OCI-LY3 (cell line): Measurements from ENCODE around the gene PHTF2.

Source experiments
- H2AFZ ChIP-seq: fragments of 200-600, 300-600 bp; shearing (Covaris generic); 2 replicates; pipeline ENCODE4 v1.6.0; 2014; ENCODE audit warnings: antibody characterized with exemption, low read depth, low read length
- H3K27ac ChIP-seq: fragments of 200-600, 300-600 bp; sonication (generic); 2 replicates; pipeline ENCODE4 v1.5.1; 2014; ENCODE audit warnings: mild to moderate bottlenecking, low read length, moderate library complexity, mixed read lengths
- H3K27me3 ChIP-seq: fragments of 200-600, 300-600 bp; sonication (generic); 2 replicates; pipeline ENCODE4 v1.6.1; 2014; ENCODE audit warnings: low read depth, low read length, mixed read lengths
- H3K36me3 ChIP-seq: fragments of 200-600, 300-600 bp; sonication (generic); replicated peaks from 2 replicates; pipeline ENCODE3; 2014; ENCODE audit warnings: low read depth, low read length, mixed read lengths
- H3K4me1 ChIP-seq: fragments of 300-600, 200-600 bp; sonication (generic); 2 replicates; pipeline ENCODE4 v1.6.1; 2014; ENCODE audit warnings: low read length, mixed read lengths
- H3K4me2 ChIP-seq: fragments of 200-600, 300-600 bp; sonication (generic); 2 replicates; pipeline ENCODE4 v1.6.1; 2014; ENCODE audit warnings: low read length, mixed read lengths
- H3K4me3 ChIP-seq: fragments of 300-600, 200-600 bp; sonication (generic); 2 replicates; pipeline ENCODE4 v1.5.1; 2014; ENCODE audit warnings: antibody characterized with exemption, mild to moderate bottlenecking, low read length, moderate library complexity
- H3K79me2 ChIP-seq: fragments of 300-600, 200-600 bp; shearing (Covaris generic); 2 replicates; pipeline ENCODE4 v1.6.1; 2014; ENCODE audit warnings: mild to moderate bottlenecking, low read length, mixed read lengths
- H3K9ac ChIP-seq: fragments of 300-600, 200-600 bp; shearing (Covaris generic); 2 replicates; pipeline ENCODE4 v1.6.0; 2014; ENCODE audit warnings: mild to moderate bottlenecking, low read length, moderate library complexity
- H3K9me3 ChIP-seq: fragments of 200-600, 300-600 bp; shearing (Covaris generic); 2 replicates; pipeline ENCODE4 v1.6.1; 2014; ENCODE audit warnings: low read length, mixed read lengths; ENCODE audit not compliant: insufficient read depth
- H4K20me1 ChIP-seq: fragments of 200-600, 300-600 bp; sonication (generic); 2 replicates; pipeline ENCODE4 v1.6.1; 2016; ENCODE audit warnings: low read length, mixed read lengths; ENCODE audit not compliant: insufficient read depth
- EZH2phosphoT487 ChIP-seq: fragments of 200-600 bp; shearing (Covaris generic); IDR thresholded peaks from 2 replicates; pipeline ENCODE4 v1.6.1; 2018; ENCODE audit warnings: antibody characterized with exemption, mixed run types, low read depth
- TF ChIP-seq, protein P1 (sequence below): fragments of 200-600, 300-600 bp; sonication (generic); IDR thresholded peaks from 2 replicates; pipeline ENCODE4 v1.5.1; 2014; ENCODE audit warnings: antibody characterized with exemption, low read length, low read depth

PHTF2 gene

GRCh38 chr7:77858278-77858677 lies 59.7 kb downstream of the PHTF2 start:
- Histone ChIP-seq H3K4me3 (no peak overlapping the region), H3K9me3 (no peaks in the 10 kb centered on the region), H2AFZ (no peak overlapping the region), H4K20me1 (no peaks in the 10 kb centered on the region), H3K9ac (no peak overlapping the region), H3K27me3 (no peaks in the 10 kb centered on the region), H3K27ac (no peak overlapping the region), H3K36me3 (peaks cover 4% of the 10 kb centered on the region), H3K79me2 (0 out of 2 replicates have a peak, but pooled peaks cover 3% of the 10 kb centered on the region), H3K4me2 (no peak overlapping the region), H3K4me1 (peaks cover 19% of the 10 kb centered on the region)
- TF ChIP-seq, protein P1, sequence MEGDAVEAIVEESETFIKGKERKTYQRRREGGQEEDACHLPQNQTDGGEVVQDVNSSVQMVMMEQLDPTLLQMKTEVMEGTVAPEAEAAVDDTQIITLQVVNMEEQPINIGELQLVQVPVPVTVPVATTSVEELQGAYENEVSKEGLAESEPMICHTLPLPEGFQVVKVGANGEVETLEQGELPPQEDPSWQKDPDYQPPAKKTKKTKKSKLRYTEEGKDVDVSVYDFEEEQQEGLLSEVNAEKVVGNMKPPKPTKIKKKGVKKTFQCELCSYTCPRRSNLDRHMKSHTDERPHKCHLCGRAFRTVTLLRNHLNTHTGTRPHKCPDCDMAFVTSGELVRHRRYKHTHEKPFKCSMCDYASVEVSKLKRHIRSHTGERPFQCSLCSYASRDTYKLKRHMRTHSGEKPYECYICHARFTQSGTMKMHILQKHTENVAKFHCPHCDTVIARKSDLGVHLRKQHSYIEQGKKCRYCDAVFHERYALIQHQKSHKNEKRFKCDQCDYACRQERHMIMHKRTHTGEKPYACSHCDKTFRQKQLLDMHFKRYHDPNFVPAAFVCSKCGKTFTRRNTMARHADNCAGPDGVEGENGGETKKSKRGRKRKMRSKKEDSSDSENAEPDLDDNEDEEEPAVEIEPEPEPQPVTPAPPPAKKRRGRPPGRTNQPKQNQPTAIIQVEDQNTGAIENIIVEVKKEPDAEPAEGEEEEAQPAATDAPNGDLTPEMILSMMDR = no peak
- no peak for TF ChIP-seq EZH2phosphoT487

DNA sequence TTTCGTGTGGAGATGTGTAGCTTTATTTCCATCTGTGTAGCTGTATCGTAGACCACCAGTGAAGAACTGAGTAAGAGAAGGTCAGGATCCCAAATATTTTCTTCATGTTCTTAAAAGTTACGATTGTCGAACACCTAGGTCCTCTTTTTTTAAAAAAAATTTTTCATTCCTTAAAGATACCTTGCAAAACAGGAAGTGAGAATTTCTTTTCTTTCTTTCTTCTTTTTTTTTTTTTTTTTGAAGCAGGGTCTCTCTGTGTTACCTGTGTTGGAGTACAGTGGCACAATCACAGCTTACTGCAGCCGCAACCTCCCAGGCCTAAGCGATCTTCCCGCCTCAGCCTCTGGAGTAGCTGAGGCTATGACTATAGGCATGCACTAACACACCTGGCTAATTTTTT lies 60.8 kb downstream of the PHTF2 start:
- no peak overlapping the region for H3K27ac ChIP-seq
- TF ChIP-seq, protein P1 = no peak
- TF ChIP-seq EZH2phosphoT487 = no peak
- H3K79me2 ChIP-seq = no peaks in the 10 kb centered on the region
- no peaks in the 10 kb centered on the region for H3K9me3 ChIP-seq
- no peaks in the 10 kb centered on the region for H4K20me1 ChIP-seq
- H3K36me3 ChIP-seq = peaks cover 4% of the 10 kb centered on the region
- H2AFZ ChIP-seq = no peak overlapping the region
- no peak overlapping the region for H3K4me3 ChIP-seq
- H3K4me1 ChIP-seq = peaks cover 19% of the 10 kb centered on the region
- no peak overlapping the region for H3K4me2 ChIP-seq
- no peaks in the 10 kb centered on the region for H3K27me3 ChIP-seq
- no peak overlapping the region for H3K9ac ChIP-seq

DNA sequence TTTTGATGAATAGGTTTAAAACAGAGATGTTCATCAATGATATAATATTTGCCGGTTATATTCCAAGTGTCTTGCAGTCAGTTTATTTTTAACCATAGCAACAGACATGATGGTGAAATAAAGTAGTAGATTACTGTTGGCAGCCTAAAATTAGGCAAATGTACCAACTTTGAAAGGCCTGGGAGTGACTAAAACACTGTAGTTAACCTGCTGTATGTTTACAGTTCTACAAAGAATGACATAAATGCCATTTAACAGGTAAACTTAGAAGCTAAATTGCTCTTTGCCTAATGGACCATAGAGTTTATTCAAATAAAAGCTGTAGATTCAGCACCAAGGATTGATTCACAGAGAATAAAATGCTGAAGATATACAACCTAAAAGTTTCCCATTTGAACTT lies 64.1 kb downstream of the PHTF2 start:
- no peaks in the 10 kb centered on the region for H3K27me3 ChIP-seq
- no peak for TF ChIP-seq EZH2phosphoT487
- TF ChIP-seq, protein P1 = no peak
- no peaks in the 10 kb centered on the region for H3K36me3 ChIP-seq
- H3K4me2 ChIP-seq = no peak overlapping the region
- no peak overlapping the region for H2AFZ ChIP-seq
- H3K27ac ChIP-seq = no peak overlapping the region
- H4K20me1 ChIP-seq = no peaks in the 10 kb centered on the region
- peaks cover 19% of the 10 kb centered on the region for H3K4me1 ChIP-seq
- H3K9me3 ChIP-seq = no peaks in the 10 kb centered on the region
- H3K79me2 ChIP-seq = no peaks in the 10 kb centered on the region
- H3K4me3 ChIP-seq = no peak overlapping the region
- H3K9ac ChIP-seq = no peak overlapping the region

DNA sequence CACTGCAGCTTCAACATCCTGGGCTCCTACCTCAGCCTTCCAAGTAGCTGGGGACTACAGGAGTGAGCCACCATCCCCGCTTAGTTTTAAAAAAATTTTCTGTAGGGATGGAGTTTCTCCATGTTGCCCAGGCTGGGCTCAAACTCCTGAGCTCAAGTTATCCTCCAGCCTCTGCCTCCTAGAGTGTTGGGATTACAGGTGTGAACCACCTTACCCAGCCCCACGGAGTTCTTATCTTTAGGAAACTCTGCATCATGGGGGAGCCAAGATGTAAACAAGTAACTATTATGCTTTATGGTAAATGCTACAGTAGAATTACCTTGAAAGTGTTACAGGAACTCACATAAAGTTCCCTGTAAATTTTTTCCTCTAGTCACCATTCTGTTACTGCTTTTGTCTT lies 65.3 kb downstream of the PHTF2 start:
- Histone ChIP-seq H3K9me3 (no peaks in the 10 kb centered on the region), H3K9ac (no peak overlapping the region), H3K36me3 (no peaks in the 10 kb centered on the region), H3K4me2 (no peak overlapping the region), H3K27me3 (no peaks in the 10 kb centered on the region), H3K4me1 (peaks cover 9% of the 10 kb centered on the region), H2AFZ (no peak overlapping the region), H4K20me1 (no peaks in the 10 kb centered on the region), H3K27ac (no peak overlapping the region), H3K79me2 (no peaks in the 10 kb centered on the region), H3K4me3 (no peak overlapping the region)
- TF ChIP-seq, protein P1 = no peak
- TF ChIP-seq EZH2phosphoT487 = no peak
